Measurements from ENCODE around the gene THRSP. TPM values are rescaled to one million over a fixed set of nuclear protein-coding genes. Genes with fewer than 3 reads are reported as not detected.
A peak's percentile ranks its signal among the peaks of the same experiment; 100 is the strongest.

Gene THRSP
- total RNA-seq, 1 experiment from 2014 or later = not detected

DNA sequence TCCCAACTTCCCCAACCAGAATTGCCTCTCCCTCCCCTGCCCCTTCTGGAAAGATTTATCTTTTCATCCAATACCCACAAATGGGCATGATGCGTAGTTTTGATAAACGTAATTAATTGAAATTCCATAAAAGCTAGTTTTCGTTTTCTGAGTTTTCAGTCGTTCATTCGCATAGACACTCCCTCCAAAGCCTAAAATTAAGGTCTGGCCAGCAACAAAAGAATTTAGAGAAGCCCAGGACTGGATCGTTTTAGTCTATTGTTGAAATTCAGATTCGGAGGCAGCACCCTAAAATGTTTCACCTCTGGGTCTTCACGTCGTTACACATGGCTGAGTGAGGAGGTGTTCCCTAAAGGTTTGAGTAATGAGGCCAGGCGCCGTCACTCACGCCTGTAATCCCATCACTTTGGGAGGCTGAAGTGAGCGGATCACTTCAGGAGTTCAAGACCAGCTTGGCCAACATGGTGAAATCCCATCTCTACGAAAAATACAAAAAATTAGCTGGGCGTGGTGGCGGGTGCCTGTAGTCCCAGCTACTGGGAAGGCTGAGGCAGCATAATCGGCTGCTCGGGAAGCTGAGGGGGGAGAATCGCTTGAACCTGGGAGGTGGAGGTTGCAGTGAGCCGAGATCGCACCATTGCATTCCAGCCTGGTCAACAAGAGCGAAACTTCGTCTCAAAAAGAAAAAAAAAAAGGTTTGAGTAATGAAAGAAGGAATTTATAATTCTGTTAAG, 16.6 kb downstream of the THRSP start:
- Histone ChIP-seq H4K5ac (ENCODE audit: insufficient read length, low read depth, low read length) (no peak overlapping the region), H3K4me2 (ENCODE audit: insufficient read depth, insufficient read length, low read length) (peak overlapping the region; percentile 100), H4K8ac (replicated peaks; ENCODE audit: insufficient read length, low read depth, low read length) (no peak overlapping the region), H3K14ac (ENCODE audit: insufficient read depth, low read length) (no peak overlapping the region; the same call in 1 of the 2 replicates), H2BK15ac (ENCODE audit: low read depth, low read length) (no peak overlapping the region), H3K4me1 (ENCODE audit: insufficient read depth, low read length) (no peaks in the 10 kb centered on the region), H3K27ac (ENCODE audit: insufficient read length, low read depth, low read length) (no peak overlapping the region), H3K9me3 (ENCODE audit: control insufficient read depth, low read depth, low read length) (no peaks in the 10 kb centered on the region), H2BK12ac (ENCODE audit: insufficient read length, low read depth, low read length) (no peak overlapping the region), H3K4ac (ENCODE audit: low read depth, low read length) (no peak overlapping the region), H2BK120ac (ENCODE audit: low read depth, low read length, poor library complexity, severe bottlenecking) (no peak overlapping the region), H2BK5ac (ENCODE audit: insufficient read length, low read length) (no peak overlapping the region), H3K56ac (ENCODE audit: insufficient read length, low read depth, low read length) (no peak overlapping the region), H3K27me3 (ENCODE audit: insufficient read depth, low read length) (no peaks in the 10 kb centered on the region), H3K79me2 (ENCODE audit: insufficient read depth, low read length) (peaks cover 14% of the 10 kb centered on the region; the same call in 1 of the 2 replicates), H2AFZ (ENCODE audit: low read length) (peak overlapping the region; percentile 45), H2AK5ac (ENCODE audit: insufficient read length, low read length) (no peak overlapping the region), H2BK20ac (ENCODE audit: low read depth, low read length, poor library complexity, severe bottlenecking) (no peak overlapping the region), H3K79me1 (ENCODE audit: insufficient read depth, low read depth, low read length, poor library complexity, severe bottlenecking) (no peaks in the 10 kb centered on the region), H3T11ph (ENCODE audit: low read length) (no peak overlapping the region), H3K23me2 (ENCODE audit: insufficient read length, low read depth, low read length, poor library complexity, severe bottlenecking) (peaks cover 8% of the 10 kb centered on the region), H4K20me1 (ENCODE audit: control insufficient read depth, insufficient read depth, insufficient read length) (no peaks in the 10 kb centered on the region), H3K9ac (ENCODE audit: extremely low read depth, insufficient read length, low read length) (peak overlapping the region; percentile 32), H3K23ac (ENCODE audit: insufficient read length, low read depth, low read length) (no peak overlapping the region), H4K91ac (ENCODE audit: insufficient read length, low read depth, low read length) (no peak overlapping the region), H3K18ac (ENCODE audit: insufficient read length, low read depth, low read length) (no peak overlapping the region)
- H3K27me3 Mint-ChIP-seq (ENCODE audit: low read depth) = peaks cover 10% of the 10 kb centered on the region
- no peak for TF ChIP-seq CTCF (conservative IDR thresholded peaks at IDR 0.05)
- peak overlapping the region; percentile 91 to 92 for H3K4me3 Mint-ChIP-seq
- no peak for DNase-seq
- WGBS (ENCODE audit: extremely low coverage, insufficient read length, low lambda C conversion rate) = no CpG with 5 or more reads among the region's 23 CpGs
- H3K9me3 Mint-ChIP-seq = no peaks in the 10 kb centered on the region; a peak in 1 of 5 replicates
- peaks cover 0 to 8% (median 4%) of the 10 kb centered on the region in 3 experiments; a peak in 4 of 7 replicates for H3K36me3 Mint-ChIP-seq (ENCODE audit: insufficient read depth in 1 of 3, low read depth in 3 of 3)
- H3K4me1 Mint-ChIP-seq = peaks cover 11 to 16% of the 10 kb centered on the region in 2 experiments
- H3K27ac Mint-ChIP-seq = peak overlapping the region in 2 of 3 experiments; percentile 94 to 97; a peak in 5 of 7 replicates

Measured in H9 (cell line).